ENCODE results near the gene SCN2B. TPM values are rescaled to one million over a fixed set of nuclear protein-coding genes. Genes with fewer than 3 reads are reported as not detected.

The SCN2B gene, protein sequence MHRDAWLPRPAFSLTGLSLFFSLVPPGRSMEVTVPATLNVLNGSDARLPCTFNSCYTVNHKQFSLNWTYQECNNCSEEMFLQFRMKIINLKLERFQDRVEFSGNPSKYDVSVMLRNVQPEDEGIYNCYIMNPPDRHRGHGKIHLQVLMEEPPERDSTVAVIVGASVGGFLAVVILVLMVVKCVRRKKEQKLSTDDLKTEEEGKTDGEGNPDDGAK
- total RNA-seq = under 0.01 TPM in 1 of 2 replicates, not detected in the other

DNA sequence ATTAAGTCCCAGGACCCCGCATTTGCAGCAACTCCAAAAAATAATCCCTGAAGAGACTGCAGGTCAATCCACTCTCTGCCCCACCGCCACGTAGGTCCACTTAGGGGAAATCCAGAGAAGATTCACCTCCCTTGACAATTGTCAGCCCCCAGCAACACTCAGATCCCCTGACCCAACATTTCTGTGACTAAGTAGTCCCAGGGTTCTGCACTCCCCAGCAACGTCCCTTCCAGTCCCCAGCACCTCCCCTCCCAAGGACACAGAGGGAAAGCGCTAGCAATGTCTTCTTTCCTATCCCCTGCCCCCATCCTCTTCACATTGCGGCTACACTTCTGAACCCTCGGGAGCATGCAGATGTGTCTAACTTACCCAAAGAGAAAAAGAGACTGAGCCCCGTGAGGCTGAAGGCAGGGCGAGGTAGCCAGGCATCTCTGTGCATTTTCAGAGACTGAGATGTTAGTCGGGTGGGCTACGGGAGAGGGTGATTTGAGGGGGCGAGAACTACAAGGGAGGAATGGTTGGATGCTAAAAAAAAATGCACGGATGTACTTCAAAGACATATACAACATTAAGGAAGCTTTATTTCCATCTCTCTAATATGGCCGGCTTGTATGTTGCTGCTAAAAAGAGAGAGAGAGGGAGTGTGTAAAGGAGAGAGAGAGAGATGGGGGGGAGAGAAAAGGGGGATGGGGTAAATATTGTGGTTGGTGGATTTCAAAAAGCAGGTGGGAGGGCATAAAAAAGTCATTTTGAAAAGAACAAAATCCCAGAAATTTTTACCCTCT, at the start of gene SCN2B:
SCN2B (minus strand) TSS at position 647 of the 785 bp plus-strand sequence; CDS start at position 439, 208 bp downstream.
- TF ChIP-seq CTCF (conservative IDR thresholded peaks at IDR 0.05; ENCODE audit: low read depth, low read length) = no peak
- DNase-seq (ENCODE audit: low read depth) = no peak
- H3K4me3 ChIP-seq (ENCODE audit: low read depth, low read length) = no peak within 1 kb of the TSS

- TF ChIP-seq CTCF (conservative IDR thresholded peaks at IDR 0.05; ENCODE audit: low read depth, low read length) = no peak
- DNase-seq (ENCODE audit: low read depth) = no peak
Observed at GRCh38 chr11:118224511-118225188, 48.2 kb upstream of the SCN2B start, which contains the start of gene JAML. JAML (minus strand) TSS chr11:118225011; CDS start chr11:118214866, 10,145 bp downstream.

DNA sequence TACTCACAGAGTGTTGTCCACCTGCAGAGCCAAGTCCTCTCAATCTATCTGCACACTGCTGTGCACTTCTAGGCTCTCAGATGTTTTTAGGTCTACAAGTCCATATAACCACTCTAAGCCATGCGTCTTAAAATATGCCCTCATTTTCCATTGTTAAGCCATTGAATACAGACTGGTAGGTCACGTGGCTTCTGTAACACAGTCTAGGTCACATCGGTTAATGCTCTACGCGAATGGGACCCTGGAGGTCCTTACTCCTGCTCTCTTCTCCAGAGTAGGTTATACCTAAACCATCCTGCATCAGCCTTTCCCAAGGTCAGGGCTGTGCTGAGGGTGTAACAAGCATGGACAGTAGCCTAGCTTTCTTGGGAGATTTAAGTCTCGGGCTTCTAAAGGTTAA, 47.6 kb upstream of the SCN2B start:
- H3K4me3 ChIP-seq (ENCODE audit: low read depth, low read length) = no peak overlapping the region
- no peak for TF ChIP-seq CTCF (conservative IDR thresholded peaks at IDR 0.05; ENCODE audit: low read depth, low read length)
- no peak for DNase-seq (ENCODE audit: low read depth)

More at GRCh38 chr11:118224511-118225188, 48.2 kb upstream of the SCN2B start, which contains the start of gene JAML:
- H3K4me3 ChIP-seq (ENCODE audit: low read depth, low read length) = no peak within 1 kb of the TSS

DNA sequence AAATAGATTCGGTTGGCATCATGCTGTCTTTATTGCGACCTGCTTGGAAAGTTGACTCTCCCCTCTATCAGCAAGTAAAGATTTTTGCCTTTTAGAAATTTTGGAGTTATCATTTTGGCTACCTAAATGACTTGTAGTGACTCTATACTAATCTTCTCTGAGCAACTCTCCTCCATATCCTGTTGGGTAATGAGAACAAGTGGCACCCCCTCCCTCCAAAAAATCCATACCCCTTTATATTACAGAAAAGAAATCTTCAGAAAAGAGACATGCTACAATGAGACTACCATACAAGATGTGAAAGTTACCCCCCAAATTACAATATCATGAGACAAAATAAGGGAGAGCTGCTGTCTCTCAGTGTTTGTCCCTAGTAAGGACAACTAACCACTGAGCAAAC, 47.1 kb upstream of the SCN2B start:
- no peak for TF ChIP-seq CTCF (conservative IDR thresholded peaks at IDR 0.05; ENCODE audit: low read depth, low read length)
- no peak for DNase-seq (ENCODE audit: low read depth)
- no peak overlapping the region for H3K4me3 ChIP-seq (ENCODE audit: low read depth, low read length)

DNA sequence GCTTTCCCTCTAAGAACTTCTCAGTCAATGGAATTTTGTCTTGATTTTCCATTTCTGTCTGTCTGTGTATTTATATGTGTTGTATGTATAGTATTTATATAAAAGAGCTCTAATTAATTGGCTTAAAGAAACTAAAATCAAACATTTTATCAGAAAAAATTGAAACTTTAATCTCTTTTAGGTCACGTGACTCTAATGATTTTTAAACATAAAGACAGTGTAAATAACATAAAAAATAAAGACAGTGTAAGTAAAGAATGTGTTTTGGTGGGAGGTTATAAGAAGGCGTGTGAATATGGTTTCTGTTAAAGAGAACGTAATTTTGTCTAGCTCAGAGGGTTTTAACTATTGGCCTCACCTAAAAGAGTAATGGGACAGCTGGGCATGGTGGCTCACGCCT, 46.0 kb upstream of the SCN2B start:
- no peak for DNase-seq (ENCODE audit: low read depth)
- TF ChIP-seq CTCF (conservative IDR thresholded peaks at IDR 0.05; ENCODE audit: low read depth, low read length) = no peak
- no peak overlapping the region for H3K4me3 ChIP-seq (ENCODE audit: low read depth, low read length)

DNA sequence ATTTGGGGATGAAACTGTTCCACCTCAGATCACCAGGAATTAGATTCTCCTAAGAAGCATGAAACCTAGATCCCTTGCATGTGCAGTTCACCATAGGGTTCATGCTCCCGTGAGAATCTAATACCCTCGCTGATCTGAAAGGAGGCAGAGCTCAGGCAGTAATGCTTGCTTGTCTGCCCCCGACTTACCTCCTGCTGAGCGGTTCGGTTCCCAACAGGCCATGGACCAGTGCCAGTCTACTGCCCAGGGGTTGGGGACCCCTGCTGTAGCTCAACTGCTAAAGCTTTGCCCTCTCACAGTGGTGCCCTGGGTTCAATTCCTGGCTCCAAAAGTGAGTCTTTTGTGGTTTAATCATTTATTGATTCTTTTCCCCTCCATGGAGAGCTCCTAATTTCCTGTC, 45.0 kb upstream of the SCN2B start:
- no peak overlapping the region for H3K4me3 ChIP-seq (ENCODE audit: low read depth, low read length)
- no peak for DNase-seq (ENCODE audit: low read depth)
- no peak for TF ChIP-seq CTCF (conservative IDR thresholded peaks at IDR 0.05; ENCODE audit: low read depth, low read length)
